ENCODE data around the gene CFAP46. TPM values are rescaled to one million over a fixed set of nuclear protein-coding genes. Genes with fewer than 3 reads are reported as not detected.

CFAP46 gene
- total and polyA plus RNA-seq, 2 experiments from 2014 or later: 3.1 to 5.4 TPM

DNA sequence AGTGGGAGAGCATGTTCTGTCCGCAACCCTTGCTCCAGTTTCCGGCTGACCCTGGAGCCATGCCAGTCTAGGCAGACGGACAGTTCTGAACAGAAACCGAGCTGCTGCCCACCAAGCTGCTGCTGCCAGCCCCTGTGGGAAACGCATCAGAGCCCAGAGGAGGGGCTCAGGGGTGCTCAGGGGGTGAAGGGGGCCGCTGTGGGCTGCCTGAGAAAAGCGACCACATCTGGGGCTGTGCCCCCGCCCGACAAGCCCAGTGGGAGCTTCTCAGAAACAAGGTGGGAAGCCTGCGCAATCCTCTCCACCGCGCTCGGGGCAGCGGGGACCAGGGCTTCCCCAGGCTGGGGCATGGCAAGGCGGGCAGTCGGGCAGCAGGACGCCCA is 38.8 kb upstream of the CFAP46 start (continued):
- TF ChIP-seq, protein P1, sequence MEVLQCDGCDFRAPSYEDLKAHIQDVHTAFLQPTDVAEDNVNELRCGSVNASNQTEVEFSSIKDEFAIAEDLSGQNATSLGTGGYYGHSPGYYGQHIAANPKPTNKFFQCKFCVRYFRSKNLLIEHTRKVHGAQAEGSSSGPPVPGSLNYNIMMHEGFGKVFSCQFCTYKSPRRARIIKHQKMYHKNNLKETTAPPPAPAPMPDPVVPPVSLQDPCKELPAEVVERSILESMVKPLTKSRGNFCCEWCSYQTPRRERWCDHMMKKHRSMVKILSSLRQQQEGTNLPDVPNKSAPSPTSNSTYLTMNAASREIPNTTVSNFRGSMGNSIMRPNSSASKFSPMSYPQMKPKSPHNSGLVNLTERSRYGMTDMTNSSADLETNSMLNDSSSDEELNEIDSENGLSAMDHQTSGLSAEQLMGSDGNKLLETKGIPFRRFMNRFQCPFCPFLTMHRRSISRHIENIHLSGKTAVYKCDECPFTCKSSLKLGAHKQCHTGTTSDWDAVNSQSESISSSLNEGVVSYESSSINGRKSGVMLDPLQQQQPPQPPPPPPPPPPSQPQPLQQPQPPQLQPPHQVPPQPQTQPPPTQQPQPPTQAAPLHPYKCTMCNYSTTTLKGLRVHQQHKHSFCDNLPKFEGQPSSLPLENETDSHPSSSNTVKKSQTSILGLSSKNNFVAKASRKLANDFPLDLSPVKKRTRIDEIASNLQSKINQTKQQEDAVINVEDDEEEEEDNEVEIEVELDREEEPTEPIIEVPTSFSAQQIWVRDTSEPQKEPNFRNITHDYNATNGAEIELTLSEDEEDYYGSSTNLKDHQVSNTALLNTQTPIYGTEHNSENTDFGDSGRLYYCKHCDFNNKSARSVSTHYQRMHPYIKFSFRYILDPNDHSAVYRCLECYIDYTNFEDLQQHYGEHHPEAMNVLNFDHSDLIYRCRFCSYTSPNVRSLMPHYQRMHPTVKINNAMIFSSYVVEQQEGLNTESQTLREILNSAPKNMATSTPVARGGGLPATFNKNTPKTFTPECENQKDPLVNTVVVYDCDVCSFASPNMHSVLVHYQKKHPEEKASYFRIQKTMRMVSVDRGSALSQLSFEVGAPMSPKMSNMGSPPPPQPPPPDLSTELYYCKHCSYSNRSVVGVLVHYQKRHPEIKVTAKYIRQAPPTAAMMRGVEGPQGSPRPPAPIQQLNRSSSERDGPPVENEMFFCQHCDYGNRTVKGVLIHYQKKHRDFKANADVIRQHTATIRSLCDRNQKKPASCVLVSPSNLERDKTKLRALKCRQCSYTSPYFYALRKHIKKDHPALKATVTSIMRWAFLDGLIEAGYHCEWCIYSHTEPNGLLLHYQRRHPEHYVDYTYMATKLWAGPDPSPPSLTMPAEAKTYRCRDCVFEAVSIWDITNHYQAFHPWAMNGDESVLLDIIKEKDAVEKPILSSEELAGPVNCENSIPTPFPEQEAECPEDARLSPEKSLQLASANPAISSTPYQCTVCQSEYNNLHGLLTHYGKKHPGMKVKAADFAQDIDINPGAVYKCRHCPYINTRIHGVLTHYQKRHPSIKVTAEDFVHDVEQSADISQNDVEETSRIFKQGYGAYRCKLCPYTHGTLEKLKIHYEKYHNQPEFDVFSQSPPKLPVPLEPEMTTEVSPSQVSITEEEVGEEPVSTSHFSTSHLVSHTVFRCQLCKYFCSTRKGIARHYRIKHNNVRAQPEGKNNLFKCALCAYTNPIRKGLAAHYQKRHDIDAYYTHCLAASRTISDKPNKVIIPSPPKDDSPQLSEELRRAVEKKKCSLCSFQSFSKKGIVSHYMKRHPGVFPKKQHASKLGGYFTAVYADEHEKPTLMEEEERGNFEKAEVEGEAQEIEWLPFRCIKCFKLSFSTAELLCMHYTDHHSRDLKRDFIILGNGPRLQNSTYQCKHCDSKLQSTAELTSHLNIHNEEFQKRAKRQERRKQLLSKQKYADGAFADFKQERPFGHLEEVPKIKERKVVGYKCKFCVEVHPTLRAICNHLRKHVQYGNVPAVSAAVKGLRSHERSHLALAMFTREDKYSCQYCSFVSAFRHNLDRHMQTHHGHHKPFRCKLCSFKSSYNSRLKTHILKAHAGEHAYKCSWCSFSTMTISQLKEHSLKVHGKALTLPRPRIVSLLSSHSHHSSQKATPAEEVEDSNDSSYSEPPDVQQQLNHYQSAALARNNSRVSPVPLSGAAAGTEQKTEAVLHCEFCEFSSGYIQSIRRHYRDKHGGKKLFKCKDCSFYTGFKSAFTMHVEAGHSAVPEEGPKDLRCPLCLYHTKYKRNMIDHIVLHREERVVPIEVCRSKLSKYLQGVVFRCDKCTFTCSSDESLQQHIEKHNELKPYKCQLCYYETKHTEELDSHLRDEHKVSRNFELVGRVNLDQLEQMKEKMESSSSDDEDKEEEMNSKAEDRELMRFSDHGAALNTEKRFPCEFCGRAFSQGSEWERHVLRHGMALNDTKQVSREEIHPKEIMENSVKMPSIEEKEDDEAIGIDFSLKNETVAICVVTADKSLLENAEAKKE (CRISPR knock-in tag; IDR thresholded peaks at IDR 0.05): no peak
- TF ChIP-seq, protein P2, sequence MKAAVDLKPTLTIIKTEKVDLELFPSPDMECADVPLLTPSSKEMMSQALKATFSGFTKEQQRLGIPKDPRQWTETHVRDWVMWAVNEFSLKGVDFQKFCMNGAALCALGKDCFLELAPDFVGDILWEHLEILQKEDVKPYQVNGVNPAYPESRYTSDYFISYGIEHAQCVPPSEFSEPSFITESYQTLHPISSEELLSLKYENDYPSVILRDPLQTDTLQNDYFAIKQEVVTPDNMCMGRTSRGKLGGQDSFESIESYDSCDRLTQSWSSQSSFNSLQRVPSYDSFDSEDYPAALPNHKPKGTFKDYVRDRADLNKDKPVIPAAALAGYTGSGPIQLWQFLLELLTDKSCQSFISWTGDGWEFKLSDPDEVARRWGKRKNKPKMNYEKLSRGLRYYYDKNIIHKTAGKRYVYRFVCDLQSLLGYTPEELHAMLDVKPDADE (IDR thresholded peaks at IDR 0.05): no peak
- TF ChIP-seq EZH2 (IDR thresholded peaks at IDR 0.05; ENCODE audit: low read depth, unreplicated experiment) (no peak), REST (IDR thresholded peaks at IDR 0.05; ENCODE audit: unreplicated experiment) (no peak), POLR2AphosphoS5 (IDR thresholded peaks at IDR 0.05; ENCODE audit: low read depth) (no peak)
